Neural cell (in vitro differentiated cells): Measurements from ENCODE around the gene SH3YL1. TPM values are rescaled to one million over a fixed set of nuclear protein-coding genes. Genes with fewer than 3 reads are reported as not detected.

ENCODE experiments used
- H2AFZ ChIP-seq: fragments of 200-600, 300-800 bp; sonication (generic), shearing (Covaris generic); 2 replicates; pipeline ENCODE4 v1.6.0; 2014; ENCODE audit warnings: low read depth, mild to moderate bottlenecking, antibody characterized with exemption, low read length, moderate library complexity
- H3F3A ChIP-seq: fragments of 200-600 bp; shearing (Covaris generic); 2 replicates; pipeline ENCODE4 v1.6.1; 2016; ENCODE audit warnings: mild to moderate bottlenecking, moderate library complexity, mixed read lengths, antibody characterized with exemption, low read length; ENCODE audit not compliant: insufficient read depth, poor library complexity, severe bottlenecking
- H3K27ac ChIP-seq: fragments of 200-600, 300-800 bp; sonication (generic), shearing (Covaris generic); 2 replicates; pipeline ENCODE4 v1.5.1; 2014; ENCODE audit warnings: mild to moderate bottlenecking, low read length, moderate library complexity
- H3K27me3 ChIP-seq: fragments of 300-800, 200-600 bp; sonication (generic), shearing (Covaris generic); 2 replicates; pipeline ENCODE4 v1.6.0; 2014; ENCODE audit warnings: mild to moderate bottlenecking, low read depth, low read length, moderate library complexity; ENCODE audit not compliant: insufficient read depth
- H3K36me3 ChIP-seq: fragments of 300-800, 200-600 bp; sonication (generic), shearing (Covaris generic); 2 replicates; pipeline ENCODE4 v1.5.1; 2014; ENCODE audit warnings: mild to moderate bottlenecking, antibody characterized with exemption, low read length, moderate library complexity; ENCODE audit not compliant: insufficient read depth
- H3K4me2 ChIP-seq: fragments of 300-800, 200-600 bp; sonication (generic), shearing (Covaris generic); 2 replicates; pipeline ENCODE4 v1.6.0; 2014; ENCODE audit warnings: mild to moderate bottlenecking, low read length
- H3K4me3 ChIP-seq: fragments of 300-800, 200-600 bp; sonication (generic), shearing (Covaris generic); 2 replicates; pipeline ENCODE4 v1.5.1; 2014; ENCODE audit warnings: mild to moderate bottlenecking, low read length, moderate library complexity
- H3K79me2 ChIP-seq: fragments of 200-600 bp; shearing (Covaris generic); replicated peaks from 2 replicates; pipeline ENCODE4 v1.6.0; 2014; ENCODE audit warnings: mild to moderate bottlenecking, low read length, moderate library complexity; ENCODE audit not compliant: insufficient read depth
- H3K9ac ChIP-seq: fragments of 300-800, 200-600 bp; sonication (generic), shearing (Covaris generic); 2 replicates; pipeline ENCODE4 v1.6.1; 2016; ENCODE audit warnings: mild to moderate bottlenecking, low read length, mixed read lengths
- H3K9me2 ChIP-seq: fragments of 200-600 bp; shearing (Covaris generic); 2 replicates; pipeline ENCODE4 v1.6.1; 2016; ENCODE audit warnings: mild to moderate bottlenecking, low read length, mixed read lengths; ENCODE audit not compliant: insufficient read depth
- H3K9me3 ChIP-seq: fragments of 200-600, 300-800 bp; sonication (generic), shearing (Covaris generic); 2 replicates; pipeline ENCODE4 v1.6.1; 2016; ENCODE audit warnings: mild to moderate bottlenecking, mixed run types, low read length, moderate library complexity, mixed read lengths
- H4K20me1 ChIP-seq: fragments of 200-600 bp; shearing (Covaris generic); 2 replicates; pipeline ENCODE4 v1.6.1; 2016; ENCODE audit warnings: mild to moderate bottlenecking, mixed run types; ENCODE audit not compliant: insufficient read depth
- CTCF ChIP-seq: fragments of 450-650 bp; IDR thresholded peaks from 2 replicates; pipeline ENCODE4 v1.5.1; 2014; ENCODE audit warnings: antibody characterized with exemption, mild to moderate bottlenecking, moderate library complexity; ENCODE audit not compliant: poor library complexity, severe bottlenecking
- EP300 ChIP-seq: fragments of 450-650 bp; conservative IDR thresholded peaks from 2 replicates; pipeline ENCODE4 v1.6.1; 2014; ENCODE audit warnings: antibody characterized with exemption, mild to moderate bottlenecking, moderate library complexity; ENCODE audit not compliant: poor library complexity, severe bottlenecking
- EZH2 ChIP-seq: fragments of 200-600, 300-800 bp; shearing (Covaris generic), sonication (generic); IDR thresholded peaks from 2 replicates; pipeline ENCODE4 v1.6.1; 2014; ENCODE audit warnings: antibody characterized with exemption, low read length, borderline replicate concordance, mild to moderate bottlenecking; ENCODE audit not compliant: insufficient read depth, poor library complexity, severe bottlenecking
- MXI1 ChIP-seq: fragments of 450-650 bp; conservative IDR thresholded peaks from 2 replicates; pipeline ENCODE4 v1.6.1; 2014; ENCODE audit warnings: antibody characterized with exemption, mild to moderate bottlenecking; ENCODE audit not compliant: poor library complexity, severe bottlenecking
- POLR2AphosphoS5 ChIP-seq: IDR thresholded peaks from 2 replicates; pipeline ENCODE4 v1.6.1; 2012
- RAD21 ChIP-seq: fragments of 450-650 bp; conservative IDR thresholded peaks from 2 replicates; pipeline ENCODE4 v1.6.1; 2014; ENCODE audit warnings: antibody characterized with exemption, mild to moderate bottlenecking, moderate library complexity
- REST ChIP-seq: IDR thresholded peaks from 2 replicates; pipeline ENCODE4 v1.6.1; 2012; ENCODE audit warnings: borderline replicate concordance
- SMC3 ChIP-seq: fragments of 450-650 bp; conservative IDR thresholded peaks from 2 replicates; pipeline ENCODE4 v1.6.1; 2014; ENCODE audit warnings: antibody characterized with exemption, mild to moderate bottlenecking, moderate library complexity; ENCODE audit not compliant: poor library complexity
- TAF1 ChIP-seq: IDR thresholded peaks from 2 replicates; pipeline ENCODE4 v1.6.1; 2012; ENCODE audit warnings: low read depth
- polyA plus RNA-seq: library from polyadenylated mRNA; depleted of rRNA; stranded (reverse); fragments of >200 nt; gene quantifications from 2 replicates; pipeline ENCODE4 v1.2.3, GENCODE V29; 2014

SH3YL1 gene
- polyA plus RNA-seq, 1 donor from 2014 or later: 70.6 TPM

- H2AFZ ChIP-seq: no peak overlapping the region
- H3K27ac ChIP-seq: no peak overlapping the region
- no peak for TF ChIP-seq MXI1
- no peak for TF ChIP-seq CTCF
- TF ChIP-seq TAF1: no peak
- TF ChIP-seq RAD21: no peak
- TF ChIP-seq SMC3: no peak
- no peak for TF ChIP-seq POLR2AphosphoS5
- TF ChIP-seq REST: no peak
- TF ChIP-seq EZH2: no peak
- no peak for TF ChIP-seq EP300
- no peaks in the 10 kb centered on the region for H3F3A ChIP-seq
- peaks cover 7% of the 10 kb centered on the region for H3K9me3 ChIP-seq
- H3K4me2 ChIP-seq: no peak overlapping the region
- H3K4me3 ChIP-seq: no peak overlapping the region
- H3K9ac ChIP-seq: no peak overlapping the region
- no peaks in the 10 kb centered on the region for H3K27me3 ChIP-seq
- peaks cover 21% of the 10 kb centered on the region for H3K36me3 ChIP-seq
- no peaks in the 10 kb centered on the region for H4K20me1 ChIP-seq
- H3K79me2 ChIP-seq: no peaks in the 10 kb centered on the region
- H3K9me2 ChIP-seq: no peaks in the 10 kb centered on the region
Measured at GRCh38 chr2:244547-244946, 19.3 kb downstream of the SH3YL1 start.

- Histone ChIP-seq H3K9me3 (peaks cover 7% of the 10 kb centered on the region), H4K20me1 (no peaks in the 10 kb centered on the region), H3K27me3 (no peaks in the 10 kb centered on the region), H3F3A (no peaks in the 10 kb centered on the region), H3K36me3 (peaks cover 18% of the 10 kb centered on the region), H3K9ac (no peak overlapping the region), H3K79me2 (no peaks in the 10 kb centered on the region), H3K9me2 (no peaks in the 10 kb centered on the region), H3K4me2 (no peak overlapping the region), H3K27ac (no peak overlapping the region), H3K4me3 (no peak overlapping the region), H2AFZ (no peak overlapping the region)
- no peak for TF ChIP-seq POLR2AphosphoS5
- no peak for TF ChIP-seq EP300
- TF ChIP-seq RAD21: no peak
- TF ChIP-seq TAF1: no peak
- no peak for TF ChIP-seq REST
- no peak for TF ChIP-seq MXI1
- no peak for TF ChIP-seq CTCF
- TF ChIP-seq SMC3: no peak
- no peak for TF ChIP-seq EZH2
Measured at GRCh38 chr2:238869-239268, 25.0 kb downstream of the SH3YL1 start.
